Transverse colon (tissue), 4 donors: ENCODE measurements around the gene EML4. TPM values are rescaled to one million over a fixed set of nuclear protein-coding genes. Genes with fewer than 3 reads are reported as not detected.
"Not testable (repeated sequence)": the region's sequence is repeated elsewhere in the genome, so short reads cannot be mapped to it uniquely, and the experiment has no call there.

Experiments used
- DNase-seq: peaks from one replicate; pipeline ENCODE4 v3.0.0-alpha.2; 2019
- H3K27ac ChIP-seq, 4 donors: fragments of 200-600 bp; sonication (generic); 2 replicates each; pipeline ENCODE4 v1.5.1; 2016 to 2018; ENCODE audit warnings: inconsistent platforms in 4 of 4
- H3K27me3 ChIP-seq: fragments of 200-600 bp; sonication (generic); 2 replicates; pipeline ENCODE4 v1.5.1; 2017; ENCODE audit warnings: inconsistent platforms
- H3K36me3 ChIP-seq, 4 donors: fragments of 200-600 bp; sonication (generic); 2 replicates each; pipeline ENCODE4 v1.5.1; 2017 to 2019; ENCODE audit warnings: inconsistent platforms in 4 of 4
- H3K4me1 ChIP-seq, 4 donors: fragments of 200-600 bp; sonication (generic); 2 replicates each; pipeline ENCODE4 v1.5.1; 2017 to 2020; ENCODE audit warnings: inconsistent platforms in 4 of 4
- H3K4me3 ChIP-seq, 4 donors: fragments of 200-600 bp; sonication (generic); 1 replicate in 1 of 4; 2 replicates in 3 of 4; pipeline versions ENCODE4 v1.5.1 to v1.6.1; 2017 to 2019; ENCODE audit warnings: inconsistent platforms in 4 of 4
- H3K9me3 ChIP-seq, 2 donors: fragments of 200-600 bp; sonication (generic); 2 replicates each; pipeline ENCODE4 v1.5.1; 2017 to 2019; ENCODE audit warnings: inconsistent platforms in 2 of 2
- CTCF ChIP-seq, 5 experiments: fragments of 200-600 bp in 3 of 5; fragments of 450-650 bp in 2 of 5; sonication (generic) in 3 of 5; IDR thresholded peaks; 1 replicate in 2 of 5; 2 replicates in 3 of 5; pipeline ENCODE4 v1.5.1; 2016 to 2017; ENCODE audit warnings: antibody characterized with exemption in 5 of 5, inconsistent platforms in 3 of 5, mild to moderate bottlenecking in 2 of 5, moderate library complexity in 1 of 5
- EP300 ChIP-seq: sonication (generic); formaldehyde crosslinking; IDR thresholded peaks from one replicate; pipeline ENCODE4 v1.6.1; 2017; ENCODE audit warnings: antibody characterized with exemption, low read depth
- POLR2A ChIP-seq: fragments of 450-650 bp; IDR thresholded peaks from one replicate; pipeline ENCODE4 v1.6.1; 2016; ENCODE audit warnings: antibody characterized with exemption, mild to moderate bottlenecking, moderate library complexity
- POLR2AphosphoS5 ChIP-seq, 3 donors: sonication (generic); formaldehyde crosslinking; IDR thresholded peaks; one replicate each; pipeline ENCODE4 v1.6.1; 2016; ENCODE audit warnings: antibody characterized with exemption in 3 of 3
- WGBS, 2 donors: methylation state at CpG; one replicate each; pipeline ENCODE4 v1.1.5; 2018; ENCODE audit warnings: low coverage in 1 of 2; 5-methylcytosine and 5-hydroxymethylcytosine counted together
- in situ Hi-C, 4 donors: fragments of 200-750 bp; cut with MboI; loops; one replicate each; pipeline versions ENCODE4 v1.15.0 to v1.15.1; 2017; ENCODE audit warnings: low sequenced_read_pairs in 3 of 4, low pct_ligation_motif_present in 1 of 4, low pct_unique_long_range_greater_than_20kb in 1 of 4
- intact Hi-C: fragments of 100-400 bp; cut with DNase I; formaldehyde crosslinking; loops from one replicate; pipeline ENCODE4 v1.15.1; 2023; ENCODE audit warnings: low total_unique reads
- total RNA-seq, 4 donors: library from RNA; depleted of rRNA; stranded (reverse); fragments of >200 nt; gene quantifications; one replicate each; pipeline ENCODE4 v1.1.0, GENCODE V29; 2016

EML4 gene
- total RNA-seq, 4 donors from 2014 or later: 49.7 to 91.5 (median 67.5) TPM

DNA sequence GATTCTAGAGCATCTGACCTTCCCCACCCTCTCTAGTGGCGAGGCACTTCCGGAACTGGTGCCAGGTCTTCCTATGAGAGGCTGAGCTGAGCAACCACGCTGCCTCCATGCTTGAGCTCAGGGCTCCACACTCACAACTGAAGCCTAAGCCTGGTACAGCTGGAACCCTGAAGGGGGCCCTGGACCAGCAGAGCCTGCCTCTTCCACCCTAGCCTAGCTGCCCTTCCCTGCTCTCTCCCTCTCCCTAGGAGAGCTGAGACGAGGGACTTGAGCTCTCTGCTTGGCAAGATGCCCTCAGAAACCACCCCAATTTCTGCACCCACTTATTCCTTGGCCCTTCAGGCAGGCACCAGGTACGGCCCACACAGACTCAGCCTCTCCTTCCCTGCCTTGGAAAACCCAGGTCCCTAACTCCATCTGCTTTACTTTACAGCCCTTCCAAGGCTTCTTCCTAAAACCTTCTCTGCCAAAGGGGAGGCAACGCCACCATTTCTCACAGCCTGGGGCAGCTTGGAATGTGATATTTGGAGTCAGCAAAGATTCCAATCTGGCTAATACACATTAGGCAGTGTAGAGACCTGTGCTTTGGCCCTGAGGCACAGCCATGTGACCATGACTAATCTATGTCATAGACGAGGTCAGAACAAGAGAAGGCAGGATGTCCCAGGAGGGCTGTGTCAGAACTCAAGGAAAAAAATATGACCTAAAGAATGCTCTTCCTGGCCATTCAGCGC, 173.1 kb downstream of the EML4 start:
- in situ Hi-C loops: loop anchor here in 3 of 4 donors (25.0 kb wide), 2 partner anchors 230 to 480 kb away; no protein-coding TSS in a partner anchor
- peaks cover 0 to 8% (median 0%) of the 10 kb centered on the region in 4 donors for H3K36me3 ChIP-seq
- TF ChIP-seq CTCF (IDR thresholded peaks at IDR 0.05): no peak
- no peak for TF ChIP-seq EP300
- no peak for TF ChIP-seq POLR2AphosphoS5 (IDR thresholded peaks at IDR 0.05)
- TF ChIP-seq POLR2A: no peak
- H3K4me1 ChIP-seq: peaks cover 0 to 10% (median 6%) of the 10 kb centered on the region in 4 donors
- intact Hi-C loops: no loop called here
- 86% methylated on average over 8 of the region's 8 CpGs; no CpG with 5 or more reads in 1 of the 2 donors for WGBS, 2 donors
- H3K27ac ChIP-seq: no peak overlapping the region
- H3K4me3 ChIP-seq: no peak overlapping the region
- no peaks in the 10 kb centered on the region for H3K9me3 ChIP-seq
- DNase-seq: no peak
- no peaks in the 10 kb centered on the region for H3K27me3 ChIP-seq

DNA sequence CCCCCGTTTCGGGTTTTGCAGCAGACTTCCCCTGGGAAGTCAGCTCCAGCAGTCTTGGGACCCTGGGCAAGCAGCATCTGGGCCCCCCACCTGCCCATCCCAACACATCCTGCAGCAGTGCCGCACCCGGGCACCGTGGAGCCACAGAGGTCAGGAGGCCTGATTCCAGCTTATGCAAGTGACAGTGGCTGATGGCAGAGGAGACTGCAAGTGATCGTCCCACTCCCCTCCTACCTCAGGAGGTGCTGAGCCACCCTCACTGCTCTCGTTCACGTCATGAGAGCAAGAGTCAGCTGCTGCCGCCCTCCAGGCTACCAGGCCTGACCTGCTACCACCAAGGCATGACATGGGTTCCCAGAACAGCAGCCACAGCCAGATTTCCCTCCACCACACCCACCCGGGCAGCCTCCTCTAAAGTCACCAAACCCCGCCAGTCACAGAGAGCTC, 173.7 kb downstream of the EML4 start:
- no peak for DNase-seq
- H3K9me3 ChIP-seq: no peaks in the 10 kb centered on the region
- in situ Hi-C loops (loop anchor here in 3 of 4 donors (25.0 kb wide), 2 partner anchors 231 to 481 kb away; no protein-coding TSS in a partner anchor), intact Hi-C loops (no loop called here)
- H3K36me3 ChIP-seq: peaks cover 0 to 8% (median 0%) of the 10 kb centered on the region in 4 donors
- no peak overlapping the region for H3K27ac ChIP-seq
- no peak overlapping the region for H3K4me3 ChIP-seq
- H3K4me1 ChIP-seq: peaks cover 0 to 10% (median 6%) of the 10 kb centered on the region in 4 donors
- no peaks in the 10 kb centered on the region for H3K27me3 ChIP-seq
- WGBS, 2 donors: 79% methylated on average over 11 of the region's 11 CpGs; no CpG with 5 or more reads in 1 of the 2 donors
- TF ChIP-seq EP300 (no peak), POLR2A (no peak), CTCF (IDR thresholded peaks at IDR 0.05) (no peak), POLR2AphosphoS5 (IDR thresholded peaks at IDR 0.05) (no peak)

- intact Hi-C loops: no loop called here
- in situ Hi-C loops: loop anchor here in 3 of 4 donors (25.0 kb wide), 2 partner anchors 234 to 484 kb away; no protein-coding TSS in a partner anchor
- WGBS, 2 donors: 90 to 96% methylated on average over 2 to 4 of the region's 4 CpGs
- Histone ChIP-seq H3K27me3 (no peaks in the 10 kb centered on the region), H3K4me1 (peaks cover 0 to 10% (median 6%) of the 10 kb centered on the region in 4 donors), H3K9me3 (no peaks in the 10 kb centered on the region), H3K36me3 (peaks cover 0 to 22% (median 0%) of the 10 kb centered on the region in 4 donors), H3K4me3 (no peak overlapping the region), H3K27ac (no peak overlapping the region)
- DNase-seq: no peak
- TF ChIP-seq CTCF (IDR thresholded peaks at IDR 0.05) (no peak), POLR2AphosphoS5 (IDR thresholded peaks at IDR 0.05) (no peak), EP300 (no peak), POLR2A (no peak)
Observed at GRCh38 chr2:42345986-42346385, 176.8 kb downstream of the EML4 start.

DNA sequence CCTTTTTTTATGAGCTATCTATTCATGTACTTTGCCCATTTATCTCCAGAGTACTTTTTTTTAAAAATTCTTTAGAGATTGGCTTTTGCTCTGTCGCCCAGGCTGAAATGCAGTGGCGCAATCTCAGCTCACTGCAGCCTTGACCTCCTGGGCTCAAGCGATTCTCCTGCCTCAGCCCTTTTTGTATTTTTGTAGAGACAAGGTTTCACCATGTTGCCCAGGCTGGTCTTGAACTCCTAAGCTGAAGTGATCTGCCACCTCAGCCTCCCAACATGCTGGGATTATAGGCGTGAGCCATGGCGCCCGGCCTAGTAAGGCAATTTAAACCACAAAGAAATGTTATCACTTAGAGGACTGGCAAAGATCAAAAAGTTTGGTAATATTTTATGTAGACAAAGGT, 177.7 kb downstream of the EML4 start:
- H3K36me3 ChIP-seq: peaks cover 0 to 30% (median 0%) of the 10 kb centered on the region in 4 donors
- H3K4me1 ChIP-seq: peaks cover 0 to 10% (median 6%) of the 10 kb centered on the region in 4 donors
- WGBS, 2 donors: 97% methylated on average over 6 of the region's 6 CpGs
- DNase-seq, H3K4me3 ChIP-seq, intact Hi-C loops, H3K27ac ChIP-seq, H3K27me3 ChIP-seq, H3K9me3 ChIP-seq: not testable (repeated sequence)
- in situ Hi-C loops: loop anchor here in 3 of 4 donors (25.0 kb wide), 2 partner anchors 235 to 485 kb away; no protein-coding TSS in a partner anchor

- in situ Hi-C loops: loop anchor here in 3 of 4 donors (25.0 kb wide), 2 partner anchors 235 to 485 kb away; no protein-coding TSS in a partner anchor
- H3K27me3 ChIP-seq, H3K4me3 ChIP-seq, H3K27ac ChIP-seq, H3K9me3 ChIP-seq, intact Hi-C loops, H3K4me1 ChIP-seq, DNase-seq: not testable (repeated sequence)
- WGBS, 2 donors: 98 to 100% methylated on average over 1 to 12 of the region's 12 CpGs
- peaks cover 0 to 33% (median 0%) of the 10 kb centered on the region in 4 donors for H3K36me3 ChIP-seq
Observed at GRCh38 chr2:42347518-42347917, 178.4 kb downstream of the EML4 start.
